Loucy (cell line): ENCODE data around the gene MSMO1.

Experiments
- H2AFZ ChIP-seq: fragments of 200-600 bp; sonication (generic); 2 replicates; pipeline ENCODE4 v1.6.0; 2016; ENCODE audit warnings: antibody characterized with exemption, mild to moderate bottlenecking, low read length, moderate library complexity
- H3F3A ChIP-seq: fragments of 200-600 bp; 2 replicates; pipeline ENCODE4 v1.6.0; 2016; ENCODE audit warnings: antibody characterized with exemption, low read depth, mild to moderate bottlenecking
- H3K27me3 ChIP-seq: fragments of 200-600 bp; sonication (generic); 2 replicates; pipeline ENCODE4 v1.6.1; 2014; ENCODE audit warnings: low read length, mild to moderate bottlenecking; ENCODE audit not compliant: insufficient read depth, poor library complexity, severe bottlenecking
- H3K36me3 ChIP-seq: fragments of 200-600 bp; sonication (generic); 2 replicates; pipeline ENCODE4 v1.6.1; 2016; ENCODE audit warnings: low read length; ENCODE audit not compliant: insufficient read depth
- H3K4me1 ChIP-seq: fragments of 200-600 bp; sonication (generic); 2 replicates; pipeline ENCODE4 v1.5.1; 2014; ENCODE audit warnings: low read length, mild to moderate bottlenecking; ENCODE audit not compliant: insufficient read depth, poor library complexity, severe bottlenecking
- H3K4me2 ChIP-seq: fragments of 200-600 bp; sonication (generic); 2 replicates; pipeline ENCODE4 v1.6.0; 2014; ENCODE audit warnings: antibody characterized with exemption, low read length, low read depth, mild to moderate bottlenecking; ENCODE audit not compliant: poor library complexity, severe bottlenecking
- H3K4me3 ChIP-seq: fragments of 200-600 bp; sonication (generic); 2 replicates; pipeline ENCODE4 v1.5.1; 2014; ENCODE audit warnings: low read length, mild to moderate bottlenecking, mixed read lengths; ENCODE audit not compliant: poor library complexity, severe bottlenecking
- H3K79me2 ChIP-seq: fragments of 200-600 bp; sonication (generic); 2 replicates; pipeline ENCODE4 v1.6.1; 2014; ENCODE audit warnings: low read length; ENCODE audit not compliant: insufficient read depth
- H3K9ac ChIP-seq: fragments of 200-600 bp; sonication (generic); 2 replicates; pipeline ENCODE4 v1.6.0; 2014; ENCODE audit warnings: mild to moderate bottlenecking, low read depth, low read length, moderate library complexity; ENCODE audit not compliant: poor library complexity, severe bottlenecking
- H3K9me2 ChIP-seq: fragments of 200-600 bp; sonication (generic); replicated peaks from 2 replicates; pipeline ENCODE4 v1.6.1; 2016; ENCODE audit warnings: low read depth, low read length, mixed read lengths
- H3K9me3 ChIP-seq: fragments of 200-600 bp; sonication (generic); 2 replicates; pipeline ENCODE4 v1.6.1; 2014; ENCODE audit warnings: mild to moderate bottlenecking, antibody characterized with exemption, low read length, low read depth; ENCODE audit not compliant: insufficient read depth
- H4K20me1 ChIP-seq: fragments of 200-600 bp; sonication (generic); 2 replicates; pipeline ENCODE4 v1.6.0; 2014; ENCODE audit warnings: antibody characterized with exemption, low read length, mild to moderate bottlenecking; ENCODE audit not compliant: insufficient read depth, poor library complexity, severe bottlenecking
- EZH2phosphoT487 ChIP-seq: fragments of 200-600 bp; IDR thresholded peaks from 2 replicates; pipeline ENCODE4 v1.6.1; 2018; ENCODE audit warnings: antibody characterized with exemption, mild to moderate bottlenecking, moderate library complexity, borderline replicate concordance
- TF ChIP-seq, protein P1 (sequence below): fragments of 200-600 bp; sonication (generic); conservative IDR thresholded peaks from 2 replicates; pipeline ENCODE4 v1.5.1; 2014; ENCODE audit warnings: mild to moderate bottlenecking, antibody characterized with exemption, low read length

MSMO1 gene

DNA sequence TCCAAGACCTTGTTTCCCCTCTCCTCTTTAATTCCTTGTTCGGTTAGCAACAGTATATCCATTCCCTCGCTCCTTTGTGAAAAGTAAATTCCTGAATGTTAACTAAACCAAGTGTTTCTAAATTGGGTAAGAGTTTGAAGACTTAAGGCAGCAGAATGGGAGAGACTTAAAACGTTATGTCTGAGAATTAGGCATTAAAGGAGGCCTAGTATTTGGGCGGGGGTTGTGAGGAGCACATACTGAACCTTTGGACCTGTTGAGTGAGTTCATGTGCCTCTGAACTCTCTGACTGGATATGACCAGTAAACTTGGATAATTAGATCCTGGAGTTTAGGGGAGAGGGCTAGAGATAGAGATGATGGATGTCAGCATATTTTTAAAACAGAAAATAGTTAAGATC lies 1.2 kb downstream of the MSMO1 start:
- Histone ChIP-seq H3F3A (no peaks in the 10 kb centered on the region), H3K4me3 (peak overlapping the region; percentile 93), H4K20me1 (peaks cover 60% of the 10 kb centered on the region), H3K4me1 (peaks cover 57% of the 10 kb centered on the region), H3K27me3 (no peaks in the 10 kb centered on the region), H3K9me2 (no peaks in the 10 kb centered on the region), H2AFZ (no peak overlapping the region), H3K9ac (peak overlapping the region; percentile 95), H3K79me2 (peaks cover 71% of the 10 kb centered on the region), H3K4me2 (peak overlapping the region; percentile 97), H3K9me3 (no peaks in the 10 kb centered on the region), H3K36me3 (peaks cover 6% of the 10 kb centered on the region; the same call in 1 of the 2 replicates)
- TF ChIP-seq, protein P1, sequence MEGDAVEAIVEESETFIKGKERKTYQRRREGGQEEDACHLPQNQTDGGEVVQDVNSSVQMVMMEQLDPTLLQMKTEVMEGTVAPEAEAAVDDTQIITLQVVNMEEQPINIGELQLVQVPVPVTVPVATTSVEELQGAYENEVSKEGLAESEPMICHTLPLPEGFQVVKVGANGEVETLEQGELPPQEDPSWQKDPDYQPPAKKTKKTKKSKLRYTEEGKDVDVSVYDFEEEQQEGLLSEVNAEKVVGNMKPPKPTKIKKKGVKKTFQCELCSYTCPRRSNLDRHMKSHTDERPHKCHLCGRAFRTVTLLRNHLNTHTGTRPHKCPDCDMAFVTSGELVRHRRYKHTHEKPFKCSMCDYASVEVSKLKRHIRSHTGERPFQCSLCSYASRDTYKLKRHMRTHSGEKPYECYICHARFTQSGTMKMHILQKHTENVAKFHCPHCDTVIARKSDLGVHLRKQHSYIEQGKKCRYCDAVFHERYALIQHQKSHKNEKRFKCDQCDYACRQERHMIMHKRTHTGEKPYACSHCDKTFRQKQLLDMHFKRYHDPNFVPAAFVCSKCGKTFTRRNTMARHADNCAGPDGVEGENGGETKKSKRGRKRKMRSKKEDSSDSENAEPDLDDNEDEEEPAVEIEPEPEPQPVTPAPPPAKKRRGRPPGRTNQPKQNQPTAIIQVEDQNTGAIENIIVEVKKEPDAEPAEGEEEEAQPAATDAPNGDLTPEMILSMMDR, result no peak
- no peak for TF ChIP-seq EZH2phosphoT487

DNA sequence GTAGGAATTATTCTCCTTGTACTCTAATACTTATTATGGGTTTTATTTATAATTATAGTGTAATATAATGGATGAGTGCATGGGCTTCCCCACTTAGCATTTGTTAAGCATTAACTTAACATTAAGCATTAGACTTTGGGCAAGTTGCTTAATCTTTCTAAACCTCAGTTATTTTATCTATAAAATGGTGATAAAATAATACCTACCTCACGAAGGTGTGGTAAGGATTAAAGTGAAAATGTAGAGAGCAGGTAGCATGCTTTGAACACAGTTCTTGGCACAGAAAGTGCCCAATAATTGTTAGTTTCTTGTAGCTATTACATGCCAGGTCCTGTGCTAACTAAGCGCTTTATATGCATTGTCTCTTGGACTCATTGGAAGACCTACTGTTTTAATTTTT lies 2.6 kb downstream of the MSMO1 start:
- Histone ChIP-seq H4K20me1 (peaks cover 74% of the 10 kb centered on the region), H2AFZ (no peak overlapping the region), H3K79me2 (peaks cover 84% of the 10 kb centered on the region), H3K4me3 (peak overlapping the region; percentile 93), H3K36me3 (peaks cover 18% of the 10 kb centered on the region), H3K9ac (peak overlapping the region; percentile 95), H3F3A (no peaks in the 10 kb centered on the region), H3K9me3 (no peaks in the 10 kb centered on the region), H3K4me1 (peaks cover 70% of the 10 kb centered on the region), H3K9me2 (no peaks in the 10 kb centered on the region), H3K27me3 (no peaks in the 10 kb centered on the region), H3K4me2 (peak overlapping the region; percentile 97)
- TF ChIP-seq, protein P1, result no peak
- TF ChIP-seq EZH2phosphoT487, result no peak

DNA sequence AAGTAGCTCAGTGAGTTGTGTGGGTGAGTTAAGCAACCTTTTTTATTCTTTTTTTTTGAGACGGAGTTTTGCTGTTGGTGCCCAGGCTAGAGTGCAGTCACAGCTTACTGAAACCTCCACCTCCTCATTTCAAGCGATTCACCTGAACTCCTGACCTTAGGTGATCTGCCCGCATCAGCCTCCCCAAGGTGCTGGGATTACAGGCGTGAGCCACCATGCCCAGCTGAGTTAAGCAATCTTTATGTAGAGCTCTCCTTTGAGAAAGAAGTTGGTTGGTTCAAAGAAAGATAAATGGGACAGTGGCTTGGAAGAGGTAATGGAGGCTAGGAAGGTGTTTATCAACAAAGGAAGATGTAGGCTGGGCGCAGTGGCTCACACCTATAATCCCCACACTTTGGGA lies 3.2 kb downstream of the MSMO1 start:
- Histone ChIP-seq H3F3A (no peaks in the 10 kb centered on the region), H3K4me2 (peak overlapping the region; percentile 97), H3K9me2 (no peaks in the 10 kb centered on the region), H3K36me3 (peaks cover 23% of the 10 kb centered on the region), H2AFZ (no peak overlapping the region), H3K4me3 (peak overlapping the region; percentile 93), H3K27me3 (no peaks in the 10 kb centered on the region), H4K20me1 (peaks cover 80% of the 10 kb centered on the region), H3K9me3 (no peaks in the 10 kb centered on the region), H3K79me2 (peaks cover 90% of the 10 kb centered on the region), H3K9ac (peak overlapping the region; percentile 95), H3K4me1 (peaks cover 71% of the 10 kb centered on the region)
- TF ChIP-seq, protein P1, result no peak
